Measurements from ENCODE around the gene ARHGAP15.

The ARHGAP15 gene

DNA sequence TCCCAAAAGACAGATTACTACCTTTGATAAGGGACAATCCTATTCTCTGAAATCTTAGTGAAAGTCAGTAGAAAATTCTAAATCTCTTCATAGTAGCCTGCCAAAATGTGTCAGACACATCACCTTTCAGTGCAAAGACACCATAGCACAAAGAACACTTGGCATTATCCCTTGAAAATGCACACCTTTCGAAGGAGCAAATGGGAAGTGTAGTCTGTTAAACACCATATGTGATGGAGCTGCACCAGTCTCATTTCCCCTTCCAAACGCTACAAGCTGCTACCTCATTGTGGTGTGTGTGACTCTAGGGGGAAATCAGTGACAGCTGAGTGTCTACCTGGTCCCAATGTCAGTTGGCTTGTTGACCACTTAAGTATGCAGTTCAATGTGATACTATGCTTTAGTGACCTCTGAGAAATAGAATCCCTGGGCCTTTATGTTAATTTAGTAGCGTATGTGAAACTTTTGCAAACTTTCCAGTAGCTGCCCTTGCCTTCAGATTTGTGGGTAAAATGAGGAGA, 551.7 kb downstream of the ARHGAP15 start:
- peaks cover 20% of the 10 kb centered on the region for H3K4me1 Mint-ChIP-seq
- no peak for DNase-seq
- H3K27ac Mint-ChIP-seq = no peak overlapping the region
- H3K27me3 Mint-ChIP-seq (ENCODE audit: low read depth, poor library complexity) = no peaks in the 10 kb centered on the region
- no peak overlapping the region for H3K4me3 Mint-ChIP-seq
- no peaks in the 10 kb centered on the region for H3K36me3 Mint-ChIP-seq (ENCODE audit: low read depth)
- no peak for TF ChIP-seq CTCF (IDR thresholded peaks at IDR 0.05)
- H3K9me3 Mint-ChIP-seq = no peaks in the 10 kb centered on the region

DNA sequence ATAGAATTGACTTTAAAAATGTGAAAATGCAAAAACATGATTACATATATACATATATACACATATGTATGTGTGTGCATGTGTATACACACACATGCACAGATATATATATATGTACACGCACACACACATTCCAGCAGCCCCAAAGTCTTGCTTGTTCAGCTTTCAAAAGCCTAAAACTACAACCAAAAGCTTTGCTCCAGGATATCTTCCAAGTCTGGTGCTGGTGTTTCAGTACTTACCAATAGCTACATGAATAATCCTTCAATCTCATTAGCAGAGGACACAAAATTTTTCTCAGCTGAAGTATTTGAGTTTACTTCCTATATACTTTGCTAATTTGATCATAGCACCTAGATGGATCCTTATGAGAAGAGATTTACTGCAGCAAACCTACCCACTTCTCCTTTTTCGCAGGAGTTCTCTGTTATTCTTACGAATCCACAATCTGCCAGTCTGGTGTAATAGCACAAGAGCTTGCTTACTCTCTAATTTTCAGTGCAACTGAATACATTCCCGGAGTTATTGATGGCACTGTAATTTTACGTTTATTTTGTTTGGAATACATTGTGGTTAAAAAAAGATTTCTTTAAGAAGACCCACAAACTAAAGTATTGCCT, 553.3 kb downstream of the ARHGAP15 start:
- Mint-ChIP-seq H3K36me3 (ENCODE audit: low read depth) (no peaks in the 10 kb centered on the region), H3K4me3 (no peak overlapping the region), H3K4me1 (peaks cover 24% of the 10 kb centered on the region), H3K9me3 (no peaks in the 10 kb centered on the region), H3K27ac (no peak overlapping the region), H3K27me3 (ENCODE audit: low read depth, poor library complexity) (no peaks in the 10 kb centered on the region)
- TF ChIP-seq CTCF (IDR thresholded peaks at IDR 0.05) = no peak
- DNase-seq = no peak

GRCh38 chr2:143683977-143684376, 554.8 kb downstream of the ARHGAP15 start:
- peaks cover 24% of the 10 kb centered on the region for H3K4me1 Mint-ChIP-seq
- no peaks in the 10 kb centered on the region for H3K27me3 Mint-ChIP-seq (ENCODE audit: low read depth, poor library complexity)
- no peak overlapping the region for H3K27ac Mint-ChIP-seq
- H3K9me3 Mint-ChIP-seq = no peaks in the 10 kb centered on the region
- TF ChIP-seq CTCF (IDR thresholded peaks at IDR 0.05) = no peak
- no peak overlapping the region for H3K4me3 Mint-ChIP-seq
- no peak for DNase-seq
- no peaks in the 10 kb centered on the region for H3K36me3 Mint-ChIP-seq (ENCODE audit: low read depth)

DNA sequence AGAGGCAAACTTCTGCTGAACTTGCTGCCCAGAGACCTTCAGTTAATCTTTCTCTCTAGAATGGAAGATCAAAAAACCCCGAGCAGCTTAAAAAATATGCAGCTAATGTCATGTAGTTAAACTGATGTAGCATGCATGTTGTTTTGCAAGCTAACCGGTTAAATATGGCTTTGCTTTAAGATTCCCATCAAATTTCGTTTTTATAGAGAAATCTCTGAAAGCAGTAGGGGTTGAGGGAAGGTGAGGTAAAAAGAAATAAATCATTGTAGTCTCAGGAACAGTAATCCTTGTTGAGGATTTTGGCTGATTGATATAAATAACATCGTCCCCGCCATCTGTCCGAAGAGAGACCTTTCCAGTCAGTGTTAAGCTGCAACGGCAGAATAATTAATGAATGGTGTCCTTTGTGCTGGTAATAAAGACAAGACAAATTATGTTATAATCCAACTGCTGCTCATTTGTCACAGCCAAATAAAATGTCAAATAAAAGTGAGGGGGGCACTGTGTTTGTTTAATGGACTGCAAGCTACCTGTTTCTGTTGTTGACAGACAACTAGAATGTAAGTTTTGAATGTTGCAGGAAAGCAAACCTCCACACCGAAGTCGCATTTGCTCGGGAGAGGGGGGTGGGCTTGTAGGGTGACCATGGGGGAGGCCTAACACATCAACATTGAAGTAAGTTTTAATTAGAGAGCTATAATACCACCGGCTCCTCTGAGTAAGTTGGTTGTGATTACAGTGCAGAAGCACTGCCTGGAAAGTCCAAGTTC, 555.5 kb downstream of the ARHGAP15 start:
- H3K36me3 Mint-ChIP-seq (ENCODE audit: low read depth) = no peaks in the 10 kb centered on the region
- DNase-seq = no peak
- no peak overlapping the region for H3K27ac Mint-ChIP-seq
- no peaks in the 10 kb centered on the region for H3K27me3 Mint-ChIP-seq (ENCODE audit: low read depth, poor library complexity)
- no peaks in the 10 kb centered on the region for H3K9me3 Mint-ChIP-seq
- no peak overlapping the region for H3K4me3 Mint-ChIP-seq
- no peak for TF ChIP-seq CTCF (IDR thresholded peaks at IDR 0.05)
- peaks cover 24% of the 10 kb centered on the region for H3K4me1 Mint-ChIP-seq

DNA sequence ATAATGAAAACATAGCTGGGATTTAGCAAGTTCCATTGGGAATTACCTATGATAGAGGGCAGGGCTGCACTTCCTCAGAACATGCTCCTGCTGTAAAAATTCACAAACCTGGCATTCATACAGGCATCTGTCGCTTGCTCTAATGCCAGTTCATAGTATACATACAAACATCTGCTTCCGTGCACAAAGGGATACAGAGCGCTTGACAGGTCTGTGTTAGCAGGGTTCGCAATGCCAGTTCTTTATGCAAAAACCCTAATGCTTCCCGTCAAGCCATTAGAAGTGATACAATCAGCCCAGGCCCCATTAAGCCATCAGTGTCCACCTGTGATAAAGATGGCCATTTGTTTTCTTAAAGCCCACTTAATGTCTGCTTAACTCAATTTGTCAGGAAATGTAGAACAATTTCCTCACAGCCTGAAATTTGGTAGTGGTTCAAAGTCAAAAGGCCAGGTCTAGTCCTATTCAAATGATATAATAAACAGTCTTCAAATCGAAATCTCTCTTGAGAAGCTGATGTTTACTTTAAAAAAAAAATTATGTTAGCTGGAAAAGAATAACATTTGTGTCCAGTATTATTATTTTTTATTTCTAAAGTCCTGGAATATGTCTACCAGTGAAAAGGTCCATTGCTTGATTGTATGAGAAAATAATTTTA, 556.3 kb downstream of the ARHGAP15 start:
- H3K27ac Mint-ChIP-seq = no peak overlapping the region
- H3K4me3 Mint-ChIP-seq = no peak overlapping the region
- no peaks in the 10 kb centered on the region for H3K27me3 Mint-ChIP-seq (ENCODE audit: low read depth, poor library complexity)
- H3K9me3 Mint-ChIP-seq = no peaks in the 10 kb centered on the region
- H3K4me1 Mint-ChIP-seq = peaks cover 24% of the 10 kb centered on the region
- H3K36me3 Mint-ChIP-seq (ENCODE audit: low read depth) = no peaks in the 10 kb centered on the region
- DNase-seq = no peak
- no peak for TF ChIP-seq CTCF (IDR thresholded peaks at IDR 0.05)
